Ovary (tissue), 9 donors: ENCODE measurements around the gene TRIOBP. TPM values are rescaled to one million over a fixed set of nuclear protein-coding genes. Genes with fewer than 3 reads are reported as not detected.
A peak's percentile ranks its signal among the peaks of the same experiment; 100 is the strongest.
"Not testable (repeated sequence)": the region's sequence is repeated elsewhere in the genome, so short reads cannot be mapped to it uniquely, and the experiment has no call there.

Source experiments
- DNase-seq, 5 donors: peaks; one replicate each; pipeline ENCODE4 v3.0.0-alpha.2; 2019 to 2020
- H3K27ac ChIP-seq, 2 donors: fragments of 200-600 bp; one replicate each; pipeline versions ENCODE4 v1.5.1 to v1.8.0; 2019 to 2022
- H3K27me3 ChIP-seq: fragments of 200-600 bp; one replicate; pipeline ENCODE4 v1.8.0; 2022
- H3K36me3 ChIP-seq: fragments of 200-600 bp; sonication (generic); one replicate; pipeline ENCODE4 v1.5.1; 2019
- H3K4me1 ChIP-seq: one replicate; pipeline ENCODE4 v1.8.1; 2013; ENCODE audit warnings: mild to moderate bottlenecking, moderate library complexity; ENCODE audit not compliant: insufficient read depth
- H3K4me3 ChIP-seq: fragments of 200-600 bp; sonication (generic); one replicate; pipeline ENCODE4 v1.5.1; 2017
- H3K9me3 ChIP-seq, 2 donors: fragments of 200-600 bp in 1 of 2; sonication (generic) in 1 of 2; one replicate each; pipeline versions ENCODE4 v1.5.1 to v1.8.1; 2013 to 2019; ENCODE audit warnings: mild to moderate bottlenecking in 1 of 2, moderate library complexity in 1 of 2
- CTCF ChIP-seq, 3 donors: fragments of 450-650 bp in 2 of 3; fragments of 200-600 bp in 1 of 3; IDR thresholded peaks; one replicate each; pipeline versions ENCODE4 v1.5.1 to v1.8.0; 2016 to 2022; ENCODE audit warnings: antibody characterized with exemption in 3 of 3, mild to moderate bottlenecking in 1 of 3
- EP300 ChIP-seq: sonication (generic); formaldehyde crosslinking; IDR thresholded peaks from one replicate; pipeline ENCODE4 v1.6.1; 2017; ENCODE audit warnings: antibody characterized with exemption
- POLR2A ChIP-seq: fragments of 450-650 bp; IDR thresholded peaks from one replicate; pipeline ENCODE4 v1.6.1; 2017; ENCODE audit warnings: antibody characterized with exemption, mild to moderate bottlenecking, moderate library complexity
- WGBS, 3 donors: extraction: QIAGEN DNeasy Blood & Tissue Kit in 1 of 3; methylation state at CpG; one replicate each; pipeline versions ENCODE4 v1.1.5 to v1.1.7; 2013 to 2017; 5-methylcytosine and 5-hydroxymethylcytosine counted together
- intact Hi-C, 4 donors: fragments of 100-400 bp; cut with DNase I; formaldehyde crosslinking; loops; one replicate each; pipeline versions ENCODE4 v1.11.0 to v1.15.1; 2022 to 2023
- polyA plus RNA-seq, 2 donors: library from polyadenylated mRNA; stranded (reverse); fragments of 200-250 nt in 1 of 2; fragments of 350-450 nt in 1 of 2; fragmentation: Illumina TruSeq in 1 of 2; extraction: RNeasy Lipid Tissue Mini Kit (QIAGEN cat#74804) in 1 of 2; gene quantifications; one replicate each; pipeline ENCODE4 v1.2.3, GENCODE V29; 2013 to 2014
- total RNA-seq, 7 donors: library from RNA; depleted of rRNA in 2 of 7; stranded (reverse); fragments of >200 nt in 2 of 7; fragmentation: NEBNext Ultra II Directional in 3 of 7; extraction: Animal tissue kit (Norgen Biotek cat#: 25700) in 3 of 7; gene quantifications; one replicate each; pipeline versions ENCODE4 v1.1.0 to v1.2.4, GENCODE V29; 2016 to 2023
- donor health status: DM: no; HTN: no; CAD: no; lungs with moderate emphysema.
- donor health status: DM: no; HTN: no; CAD: no.
- donor health status: Bipolar disorder and iron deficiency.
- donor health status: DM: yes; HTN: yes; CAD: no.
- donor health status: DM: no; HTN: no; CAD: no.
- donor health status: DM: yes; HTN: yes; CAD: no.

Gene TRIOBP
- total and polyA plus RNA-seq, 9 donors: 19.5 to 175 (median 86.8) TPM

- WGBS, 3 donors: 48 to 53% (median 50%) methylated on average over 14 of the region's 14 CpGs
- Histone ChIP-seq H3K36me3 (no peaks in the 10 kb centered on the region), H3K4me3 (no peak overlapping the region), H3K27me3 (no peaks in the 10 kb centered on the region), H3K4me1 (no peaks in the 10 kb centered on the region), H3K9me3 (no peaks in the 10 kb centered on the region), H3K27ac (no peak overlapping the region)
- intact Hi-C loops: loop anchor here in 2 of 4 donors (10.0 kb wide), 1 partner anchor 153 kb away; no protein-coding TSS in a partner anchor
- DNase-seq: no peak
- TF ChIP-seq CTCF (IDR thresholded peaks at IDR 0.05): no peak
- no peak for TF ChIP-seq POLR2A
- TF ChIP-seq EP300: no peak
Observed at GRCh38 chr22:37797874-37798500, 101.1 kb downstream of the TRIOBP start.

GRCh38 chr22:37799979-37800378, 103.1 kb downstream of the TRIOBP start:
- WGBS, 3 donors: 70 to 77% (median 75%) methylated on average over 9 of the region's 9 CpGs
- H3K27ac ChIP-seq, DNase-seq, H3K4me3 ChIP-seq, H3K4me1 ChIP-seq, H3K9me3 ChIP-seq, H3K36me3 ChIP-seq, H3K27me3 ChIP-seq: not testable (repeated sequence)
- intact Hi-C loops: loop anchor here in 2 of 4 donors (5.0 to 10.0 kb wide), 2 partner anchors 138 to 155 kb away; no protein-coding TSS in a partner anchor

GRCh38 chr22:37801946-37802309, 105.1 kb downstream of the TRIOBP start:
- intact Hi-C loops: loop anchor here in 1 of 4 donors (5.0 kb wide), 1 partner anchor 140 kb away; no protein-coding TSS in a partner anchor

GRCh38 chr22:37802310-37803194, 105.7 kb downstream of the TRIOBP start:
- Histone ChIP-seq H3K9me3 (no peaks in the 10 kb centered on the region), H3K4me1 (peaks cover 6% of the 10 kb centered on the region), H3K27ac (no peak overlapping the region), H3K4me3 (peak overlapping the region; percentile 43), H3K27me3 (no peaks in the 10 kb centered on the region), H3K36me3 (no peaks in the 10 kb centered on the region)
- peak; percentile 56 to 81 (median 73) for DNase-seq
- no peak for TF ChIP-seq EP300
- TF ChIP-seq CTCF (IDR thresholded peaks at IDR 0.05): no peak
- TF ChIP-seq POLR2A: no peak
- WGBS, 3 donors: 2 to 4% (median 3%) methylated on average over 36 to 63 of the region's 63 CpGs
- intact Hi-C loops: loop anchor here in 1 of 4 donors (5.0 kb wide), 1 partner anchor 140 kb away; no protein-coding TSS in a partner anchor

More at GRCh38 chr22:37801946-37802309, 105.1 kb downstream of the TRIOBP start:
- Histone ChIP-seq H3K36me3 (no peaks in the 10 kb centered on the region), H3K4me1 (peaks cover 6% of the 10 kb centered on the region), H3K4me3 (peak overlapping the region; percentile 43), H3K27me3 (no peaks in the 10 kb centered on the region), H3K9me3 (no peaks in the 10 kb centered on the region), H3K27ac (no peak overlapping the region)
- TF ChIP-seq POLR2A (no peak), CTCF (IDR thresholded peaks at IDR 0.05) (no peak), EP300 (no peak)
- WGBS, 3 donors: 2 to 6% (median 5%) methylated on average over 13 of the region's 13 CpGs
- no peak for DNase-seq
